NK-92 (cell line): ENCODE results near the gene DYNC1I2.
"Not testable (repeated sequence)": the region's sequence is repeated elsewhere in the genome, so short reads cannot be mapped to it uniquely, and the experiment has no call there.

Source experiments
- DNase-seq: peaks from one replicate; lab custom pipeline; 2025; ENCODE audit not compliant: unreplicated experiment; lab: John Stamatoyannopoulos, UW

DYNC1I2 gene

GRCh38 chr2:171712051-171712450 lies 24.8 kb downstream of the DYNC1I2 start:
- no peak for DNase-seq

GRCh38 chr2:171718720-171719119 lies 31.5 kb downstream of the DYNC1I2 start:
- no peak for DNase-seq

DNA sequence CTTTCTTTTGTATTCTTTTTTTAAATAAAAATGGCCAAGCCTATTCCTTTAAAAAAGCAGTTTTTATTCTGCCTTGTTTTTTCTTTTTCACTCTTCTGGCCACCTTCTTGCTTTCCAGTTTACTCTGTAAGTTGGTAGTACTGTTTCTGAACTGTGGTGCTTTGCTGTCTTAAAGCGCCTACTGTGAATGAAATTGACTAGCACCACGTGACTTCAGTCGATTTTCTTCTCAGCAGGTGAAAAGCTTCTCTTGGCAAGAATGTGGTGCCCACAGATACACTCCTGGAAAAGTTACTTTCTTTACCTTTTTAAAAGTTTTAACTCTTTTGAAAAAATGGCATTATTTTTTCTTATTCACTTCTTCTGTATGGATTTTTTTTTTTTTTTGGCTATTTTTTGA lies 32.4 kb downstream of the DYNC1I2 start:
- no peak for DNase-seq

DNA sequence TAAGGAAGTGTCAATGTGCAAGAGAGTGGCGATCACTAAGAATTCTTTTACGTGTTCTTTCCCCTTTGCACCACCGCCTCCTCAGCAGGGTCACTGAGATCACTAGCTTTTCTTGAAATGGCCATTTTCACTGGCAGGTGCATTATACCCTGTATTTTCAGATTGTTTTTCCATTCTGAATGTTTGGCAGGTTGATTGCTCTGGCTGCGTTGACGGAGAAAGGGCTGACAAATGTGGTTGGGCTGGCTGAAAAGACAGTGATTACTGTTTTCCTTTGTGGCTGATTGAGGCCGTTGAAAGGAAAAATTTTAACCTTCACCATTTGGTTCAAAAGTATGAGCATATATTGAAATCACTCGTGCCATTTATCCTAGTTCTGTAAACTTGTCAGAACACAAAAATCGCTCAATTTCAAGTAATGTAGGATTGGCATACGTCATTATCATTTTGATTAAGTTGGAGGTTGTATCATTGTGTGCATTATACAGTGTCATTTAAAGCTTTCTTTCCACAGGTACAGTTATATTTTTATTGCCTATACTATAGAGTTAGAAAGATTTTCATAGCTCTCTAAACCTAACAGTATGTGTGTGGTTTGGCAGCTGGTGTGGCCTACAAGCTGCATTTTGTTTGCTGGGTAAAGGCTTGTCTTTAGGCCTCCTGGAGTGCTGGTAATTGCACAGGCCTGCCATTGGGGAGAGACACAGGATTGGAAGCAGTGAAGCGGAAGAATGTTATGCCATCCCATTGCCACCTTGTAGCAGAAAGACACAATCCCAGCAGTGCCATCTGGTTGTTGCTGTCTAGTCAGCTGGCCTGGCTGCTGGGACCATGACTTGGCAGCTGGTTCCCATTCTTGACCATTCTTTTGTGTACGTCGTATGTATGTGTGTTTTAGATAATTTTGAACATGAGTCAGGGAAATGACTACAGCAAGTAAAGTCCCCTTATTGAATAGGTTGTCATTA lies 36.7 kb downstream of the DYNC1I2 start:
- DNase-seq: no peak

DNA sequence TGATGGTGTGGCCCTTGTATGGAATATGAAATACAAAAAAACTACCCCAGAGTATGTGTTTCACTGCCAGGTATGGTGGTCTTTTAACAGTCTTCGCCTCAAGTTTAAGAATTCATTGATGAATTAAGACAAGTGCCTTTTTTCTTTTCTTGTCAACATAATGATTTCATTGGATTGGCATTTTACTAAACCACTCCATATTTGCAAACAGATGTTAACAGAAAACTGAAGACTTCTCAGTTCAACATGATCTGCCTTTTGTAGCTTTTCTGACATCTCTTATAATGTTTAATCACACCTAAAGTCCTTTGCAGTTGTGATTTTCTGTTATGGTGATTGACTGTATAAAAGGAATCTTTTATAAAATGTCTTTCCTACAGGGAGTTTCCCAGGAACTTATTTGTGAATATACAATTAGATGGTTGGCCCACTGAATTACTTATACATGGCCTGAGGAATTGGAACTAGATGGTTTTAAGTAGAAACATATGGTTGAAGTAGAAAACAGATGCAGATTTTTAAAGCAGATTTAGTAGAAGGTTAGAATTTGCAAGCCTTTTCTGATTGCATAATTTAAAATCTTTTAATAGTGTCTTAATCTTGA lies 39.7 kb downstream of the DYNC1I2 start:
- no peak for DNase-seq

GRCh38 chr2:171728989-171729951 lies 42.0 kb downstream of the DYNC1I2 start:
- DNase-seq: no peak

GRCh38 chr2:171729952-171730317 lies 42.7 kb downstream of the DYNC1I2 start:
- DNase-seq: no peak

DNA sequence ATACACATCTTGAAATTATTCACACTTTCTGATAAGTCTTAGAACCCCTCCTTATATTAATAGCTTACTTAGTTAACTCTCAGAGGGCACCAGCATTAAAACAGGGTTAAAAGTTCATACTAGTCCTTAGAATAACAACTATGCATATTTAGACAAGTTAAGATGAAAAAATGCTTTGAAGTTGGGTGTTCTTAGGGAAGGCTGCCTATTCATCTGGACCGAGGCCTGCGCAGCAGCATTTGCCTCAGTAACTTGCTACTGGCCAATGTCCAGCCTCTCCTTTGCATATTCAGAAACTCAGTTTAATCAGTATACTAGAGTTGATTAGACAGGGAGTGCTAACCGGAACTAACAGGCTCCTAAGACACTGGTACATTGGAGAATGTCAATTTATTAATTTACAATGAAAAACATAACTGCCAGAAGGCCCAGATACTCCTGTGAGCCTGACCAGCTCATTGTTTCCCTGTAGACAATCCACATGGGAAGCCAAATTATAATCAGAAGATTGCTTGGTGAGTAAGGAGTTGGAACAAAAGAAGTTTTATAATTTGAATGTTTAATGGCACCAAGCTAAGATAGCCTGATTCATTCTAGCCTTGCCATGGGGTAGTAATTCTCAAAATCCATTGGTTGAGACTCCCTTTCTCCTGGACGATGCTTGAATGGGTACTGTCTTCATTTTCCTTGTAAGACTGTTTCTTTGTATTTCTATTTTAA lies 48.9 kb downstream of the DYNC1I2 start:
- DNase-seq: no peak

GRCh38 chr2:171741189-171741588 lies 53.9 kb downstream of the DYNC1I2 start:
- DNase-seq: no peak

DNA sequence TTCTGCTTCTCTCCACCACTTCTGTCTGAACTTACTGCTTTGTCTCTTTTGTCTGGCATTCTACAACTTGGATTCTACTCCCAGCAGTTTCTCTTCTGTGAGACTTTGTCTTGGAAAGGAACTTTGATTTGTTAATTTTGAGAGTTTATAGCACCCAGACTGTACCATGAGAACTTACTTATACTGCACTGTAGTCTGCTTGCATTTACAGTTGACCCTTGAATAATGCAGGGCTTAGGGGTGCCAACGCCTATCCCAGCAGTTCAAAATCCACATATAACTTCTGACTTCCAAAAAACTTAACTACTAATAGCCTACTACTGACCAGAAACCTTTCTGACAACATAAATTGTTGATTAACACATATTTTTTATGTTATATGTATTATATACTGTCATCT lies 55.5 kb downstream of the DYNC1I2 start:
- no peak for DNase-seq

DNA sequence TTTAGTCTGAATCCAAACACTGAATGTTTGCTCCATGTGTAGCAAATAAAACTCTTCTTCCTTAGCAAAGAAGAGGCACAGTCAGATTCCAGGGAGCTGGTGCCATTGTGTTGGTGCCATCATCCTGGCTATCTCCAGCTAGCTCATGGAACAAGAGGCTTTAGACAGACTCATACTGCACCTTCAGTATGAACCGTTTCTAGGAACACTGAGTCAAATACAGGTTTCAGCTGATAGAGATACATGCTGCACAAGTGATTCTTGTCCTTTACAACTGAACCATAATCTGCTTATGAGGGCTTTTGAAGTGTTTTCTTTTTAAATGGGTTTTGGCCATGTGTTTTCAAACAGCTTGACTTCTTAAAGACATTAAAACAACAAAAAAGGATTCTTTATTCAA lies 57.9 kb downstream of the DYNC1I2 start:
- DNase-seq: no peak

DNA sequence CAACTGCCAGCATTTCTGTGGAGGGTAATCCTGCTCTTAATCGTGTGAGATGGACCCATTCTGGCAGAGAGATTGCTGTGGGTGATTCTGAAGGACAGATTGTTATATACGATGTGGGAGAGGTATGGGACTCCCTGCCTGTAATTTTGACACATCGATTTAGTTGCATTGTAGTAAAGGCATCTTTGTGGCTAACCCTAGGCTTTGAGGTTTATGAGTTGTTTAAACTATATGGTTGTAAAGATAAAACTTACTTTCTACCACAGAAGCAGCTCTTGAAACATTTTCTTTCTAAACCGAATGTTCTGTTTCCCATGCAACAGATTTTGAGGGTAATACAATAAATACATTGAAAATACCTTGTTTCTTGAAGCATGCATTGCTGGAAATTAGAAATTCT lies 58.5 kb downstream of the DYNC1I2 start:
- DNase-seq: no peak

DNA sequence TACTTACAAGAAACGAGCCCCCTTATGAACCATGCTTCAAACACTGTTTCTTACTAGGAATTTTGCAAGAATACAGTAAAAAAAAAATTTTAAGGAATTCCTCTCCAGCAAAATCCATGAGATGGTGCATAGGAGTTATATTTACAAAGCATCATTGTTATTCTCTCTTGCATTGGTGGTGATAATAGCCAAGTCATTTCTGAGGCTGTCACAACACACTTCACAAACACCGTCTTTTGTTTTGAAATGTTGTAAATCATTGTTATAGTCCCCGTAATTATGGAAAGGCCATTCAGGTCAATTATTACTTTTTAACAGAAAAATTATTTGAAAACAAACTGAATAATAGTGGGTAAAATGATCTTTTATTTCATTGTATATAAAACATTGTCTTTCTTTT lies 60.1 kb downstream of the DYNC1I2 start:
- DNase-seq: no peak

- no peak for DNase-seq
Observed at GRCh38 chr2:171754254-171754939, 67.1 kb downstream of the DYNC1I2 start.

- not testable (repeated sequence) for DNase-seq
Observed at GRCh38 chr2:171758762-171759161, 71.5 kb downstream of the DYNC1I2 start.

DNA sequence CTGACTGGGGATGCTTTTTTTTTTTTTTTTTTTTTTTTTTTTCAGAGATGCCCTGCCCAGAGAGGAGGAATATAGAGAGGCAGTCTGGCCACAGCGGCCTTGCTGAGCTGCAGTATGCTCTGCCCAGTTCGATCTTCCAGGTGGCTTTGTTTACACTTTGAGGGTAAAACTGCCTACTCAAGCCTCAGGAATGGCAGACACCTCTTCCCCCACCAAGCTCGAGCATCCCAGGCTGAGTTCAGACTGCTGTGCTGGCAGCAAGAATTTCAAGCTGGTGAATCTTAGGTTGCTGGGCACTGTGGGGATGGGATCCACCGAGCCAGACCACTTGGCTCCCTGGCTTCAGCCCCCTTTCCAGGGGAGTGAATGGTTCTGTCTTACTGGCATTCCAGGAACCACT lies 73.9 kb downstream of the DYNC1I2 start:
- not testable (repeated sequence) for DNase-seq

DNA sequence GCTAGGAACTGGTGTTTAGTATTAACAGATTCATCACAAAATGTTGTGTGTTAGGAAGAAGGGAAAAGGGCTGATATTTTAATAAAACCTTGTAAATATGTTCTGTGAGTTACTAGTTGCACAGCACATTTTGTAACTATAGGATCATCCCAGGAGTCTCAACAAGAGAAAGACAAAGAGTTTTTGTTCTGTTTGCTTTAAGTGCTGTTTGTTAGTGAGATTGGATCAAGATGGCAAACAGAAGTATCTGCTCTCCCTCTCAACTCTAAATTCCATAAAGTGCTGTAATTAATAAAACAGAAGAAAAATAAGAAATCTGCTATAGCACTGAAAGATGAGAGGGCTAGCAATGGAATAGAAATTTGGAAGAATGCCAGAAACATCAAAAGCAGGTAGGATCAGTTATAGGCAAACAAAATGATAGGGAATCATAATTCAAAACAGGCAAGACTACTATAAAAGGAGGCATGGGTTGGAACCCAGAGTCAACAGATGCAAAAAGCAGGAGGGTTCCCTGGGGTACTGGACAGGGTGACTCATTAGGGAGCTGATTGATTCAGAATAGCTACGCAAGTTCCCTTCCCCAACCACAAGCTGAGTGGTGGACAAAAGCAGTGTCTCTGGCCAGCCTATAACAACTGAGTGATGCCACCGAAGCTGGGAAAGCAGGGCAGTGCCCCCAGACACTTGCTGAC lies 75.8 kb downstream of the DYNC1I2 start:
- DNase-seq: no peak

DNA sequence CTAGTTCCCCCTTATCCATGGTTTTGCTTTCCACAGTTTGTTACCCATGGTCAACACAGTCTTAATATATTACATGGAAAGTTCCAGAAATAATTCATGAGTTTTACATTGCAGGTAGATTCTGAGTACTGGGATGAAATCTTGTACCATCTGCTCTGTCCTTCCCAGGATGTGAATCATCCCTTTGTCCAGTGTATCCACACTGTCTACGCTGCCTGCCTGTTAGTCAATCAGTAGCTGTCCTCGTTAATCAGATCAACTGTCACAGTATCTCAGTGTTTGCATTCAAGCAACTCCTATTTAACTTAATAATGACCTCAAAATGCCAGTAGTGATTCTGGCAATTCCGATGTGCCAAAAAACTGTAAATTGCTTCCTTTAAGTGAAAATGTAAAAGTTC lies 76.3 kb downstream of the DYNC1I2 start:
- DNase-seq: no peak

DNA sequence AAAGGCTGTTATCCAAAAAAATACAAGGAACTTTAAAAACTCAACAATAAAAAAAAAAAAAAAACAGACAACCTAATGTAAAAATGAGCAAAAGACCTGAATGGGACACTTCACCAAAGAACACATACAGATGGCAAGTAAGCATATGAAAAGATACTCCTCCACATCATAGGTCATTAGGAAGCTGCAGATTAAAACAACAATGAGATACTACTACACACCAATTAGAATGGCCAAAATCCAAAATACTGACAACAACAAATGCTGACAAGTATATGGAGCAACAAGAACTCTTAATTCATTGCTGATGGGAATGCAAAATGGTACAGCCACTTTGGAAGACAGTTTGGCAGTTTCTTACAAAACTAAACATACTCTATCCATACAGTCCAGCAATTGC lies 84.2 kb downstream of the DYNC1I2 start:
- no peak for DNase-seq

DNA sequence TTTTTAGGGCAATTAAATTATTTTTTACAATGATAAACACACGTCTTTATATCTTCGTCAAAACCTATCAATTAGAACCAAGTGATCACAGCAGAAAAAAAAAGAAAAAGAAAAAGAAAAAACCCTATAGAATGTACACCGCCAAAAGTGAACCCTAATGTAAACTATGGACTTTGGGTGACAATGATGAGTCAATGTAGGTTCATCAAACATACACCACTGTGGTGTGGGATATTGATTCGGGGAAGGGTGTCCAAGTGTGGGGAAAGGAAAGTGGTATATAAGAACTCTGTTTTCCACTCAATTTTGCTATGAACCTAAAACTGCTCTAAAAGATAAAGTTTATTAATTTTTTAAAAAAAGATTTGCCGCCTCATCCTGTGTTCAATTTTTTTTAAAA lies 85.1 kb downstream of the DYNC1I2 start:
- no peak for DNase-seq
